Panc1 (cell line): Measurements from ENCODE around the gene USP12. TPM values are rescaled to one million over a fixed set of nuclear protein-coding genes. Genes with fewer than 3 reads are reported as not detected.

ENCODE experiments used
- ATAC-seq: fragments of 200-7000 bp; cut with Tn5 transposase; 2 replicates; pipeline ENCODE4 v1.9.1; 2020; ENCODE audit warnings: mild to moderate bottlenecking, moderate library complexity
- BruUV-seq: library from RNA; stranded (reverse); fragments of 400-500 nt; replicated peaks from 2 replicates; lab custom pipeline; 2021; lab: Mats Ljungman, UMichigan
- CTCF ChIA-PET: fragments of 300-600 bp; sonication (Branson Sonifier 250); formaldehyde crosslinking; loops from one replicate; lab custom pipeline; 2022; ENCODE audit warnings: antibody characterized with exemption; lab: Charles Lee
- POLR2A ChIA-PET: fragments of 300-600 bp; sonication (Branson Sonifier 250); formaldehyde crosslinking; loops from one replicate; lab custom pipeline; 2022; ENCODE audit warnings: antibody characterized with exemption; lab: Charles Lee
- DNase-seq: peaks from one replicate; pipeline ENCODE4 v3.0.0-alpha.2; 2010; ENCODE audit warnings: low read depth, low spot score
- H3K27ac ChIP-seq: 2 replicates; pipeline ENCODE4 v1.5.1; 2011; ENCODE audit warnings: mild to moderate bottlenecking, low read length, inconsistent platforms
- H3K27me3 ChIP-seq: fragments of 200-500 bp; sonication (Bioruptor generic); 2 replicates; pipeline ENCODE4 v1.6.0; 2014; ENCODE audit warnings: low read length, inconsistent platforms; ENCODE audit not compliant: control insufficient read depth, insufficient read depth
- H3K36me3 ChIP-seq: fragments of 200-500 bp; sonication (Bioruptor generic); 2 replicates; pipeline ENCODE4 v1.5.1; 2014; ENCODE audit warnings: inconsistent platforms, mild to moderate bottlenecking, low read length, moderate library complexity; ENCODE audit not compliant: control insufficient read depth, insufficient read depth
- H3K4me1 ChIP-seq: 2 replicates; pipeline ENCODE4 v1.5.1; 2011; ENCODE audit warnings: inconsistent platforms, mild to moderate bottlenecking, low read length, moderate library complexity; ENCODE audit not compliant: control insufficient read depth, insufficient read depth
- H3K4me3 ChIP-seq, 2 experiments: 2 replicates each; pipeline ENCODE4 v1.5.1; 2011 to 2012; ENCODE audit warnings: low read depth in 2 of 2, low read length in 2 of 2, mild to moderate bottlenecking in 2 of 2, inconsistent platforms in 1 of 2, moderate library complexity in 1 of 2
- H3K9me3 ChIP-seq: fragments of 200-500 bp; sonication (Bioruptor generic); 2 replicates; pipeline ENCODE4 v1.5.1; 2014; ENCODE audit warnings: low read depth, mild to moderate bottlenecking, inconsistent platforms, low read length, moderate library complexity; ENCODE audit not compliant: control insufficient read depth, insufficient read depth
- POLR2AphosphoS5 ChIP-seq: IDR thresholded peaks from 2 replicates; pipeline ENCODE4 v1.6.1; 2012; ENCODE audit warnings: mild to moderate bottlenecking, low read depth, low read length, moderate library complexity
- SIN3A ChIP-seq: IDR thresholded peaks from 2 replicates; pipeline ENCODE4 v1.6.1; 2012; ENCODE audit warnings: low read depth, mild to moderate bottlenecking, low read length, moderate library complexity, borderline replicate concordance; ENCODE audit not compliant: insufficient read depth
- TCF7L2 ChIP-seq: IDR thresholded peaks from 2 replicates; pipeline ENCODE4 v1.6.1; 2011; ENCODE audit warnings: mild to moderate bottlenecking, low read depth, low read length, inconsistent platforms
- in situ Hi-C: cut with HindIII; loops from 2 replicates; pipeline ENCODE4 v1.10.0; 2016; ENCODE audit warnings: low sequenced_read_pairs, low pct_unique_long_range_greater_than_20kb
- intact Hi-C: fragments of 100-400 bp; cut with micrococcal nuclease; formaldehyde crosslinking; loops from one replicate; pipeline ENCODE4 v1.10.0; 2022; ENCODE audit not compliant: unreplicated experiment
- total RNA-seq: library from RNA; stranded (reverse); gene quantifications from one replicate; pipeline ENCODE4 v1.2.1, GENCODE V29; 2021; ENCODE audit not compliant: unreplicated experiment
- TF ChIP-seq, protein P1 (sequence below), 2 experiments: IDR thresholded peaks; 2 replicates each; pipeline ENCODE4 v1.6.1; 2011 to 2012; ENCODE audit warnings: low read depth in 2 of 2, control low read depth in 1 of 2, low read length in 1 of 2, mild to moderate bottlenecking in 1 of 2, moderate library complexity in 1 of 2; ENCODE audit not compliant: insufficient read depth in 1 of 2
- TF ChIP-seq, protein P2 (sequence below): fragments of 450-650 bp; IDR thresholded peaks from 2 replicates; pipeline ENCODE4 v1.5.1; 2017; ENCODE audit warnings: mild to moderate bottlenecking

Gene USP12
- total RNA-seq, 1 experiment from 2014 or later, result 82.0 TPM

GRCh38 chr13:27151798-27152599 lies 19.6 kb downstream of the USP12 start:
- in situ Hi-C loops (no loop called here), intact Hi-C loops (no loop called here)
- ATAC-seq, result no peak
- H3K4me1 ChIP-seq, result peaks cover 31% of the 10 kb centered on the region
- no TSS peak for BruUV-seq
- H3K27me3 ChIP-seq, result no peaks in the 10 kb centered on the region
- H3K9me3 ChIP-seq, result no peaks in the 10 kb centered on the region
- TF ChIP-seq, protein P1, sequence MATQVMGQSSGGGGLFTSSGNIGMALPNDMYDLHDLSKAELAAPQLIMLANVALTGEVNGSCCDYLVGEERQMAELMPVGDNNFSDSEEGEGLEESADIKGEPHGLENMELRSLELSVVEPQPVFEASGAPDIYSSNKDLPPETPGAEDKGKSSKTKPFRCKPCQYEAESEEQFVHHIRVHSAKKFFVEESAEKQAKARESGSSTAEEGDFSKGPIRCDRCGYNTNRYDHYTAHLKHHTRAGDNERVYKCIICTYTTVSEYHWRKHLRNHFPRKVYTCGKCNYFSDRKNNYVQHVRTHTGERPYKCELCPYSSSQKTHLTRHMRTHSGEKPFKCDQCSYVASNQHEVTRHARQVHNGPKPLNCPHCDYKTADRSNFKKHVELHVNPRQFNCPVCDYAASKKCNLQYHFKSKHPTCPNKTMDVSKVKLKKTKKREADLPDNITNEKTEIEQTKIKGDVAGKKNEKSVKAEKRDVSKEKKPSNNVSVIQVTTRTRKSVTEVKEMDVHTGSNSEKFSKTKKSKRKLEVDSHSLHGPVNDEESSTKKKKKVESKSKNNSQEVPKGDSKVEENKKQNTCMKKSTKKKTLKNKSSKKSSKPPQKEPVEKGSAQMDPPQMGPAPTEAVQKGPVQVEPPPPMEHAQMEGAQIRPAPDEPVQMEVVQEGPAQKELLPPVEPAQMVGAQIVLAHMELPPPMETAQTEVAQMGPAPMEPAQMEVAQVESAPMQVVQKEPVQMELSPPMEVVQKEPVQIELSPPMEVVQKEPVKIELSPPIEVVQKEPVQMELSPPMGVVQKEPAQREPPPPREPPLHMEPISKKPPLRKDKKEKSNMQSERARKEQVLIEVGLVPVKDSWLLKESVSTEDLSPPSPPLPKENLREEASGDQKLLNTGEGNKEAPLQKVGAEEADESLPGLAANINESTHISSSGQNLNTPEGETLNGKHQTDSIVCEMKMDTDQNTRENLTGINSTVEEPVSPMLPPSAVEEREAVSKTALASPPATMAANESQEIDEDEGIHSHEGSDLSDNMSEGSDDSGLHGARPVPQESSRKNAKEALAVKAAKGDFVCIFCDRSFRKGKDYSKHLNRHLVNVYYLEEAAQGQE (IDR thresholded peaks at IDR 0.05; ENCODE audit: insufficient read depth in 1 of 2, low read depth in 2 of 2, low read length in 1 of 2), result no peak
- no peak for TF ChIP-seq POLR2AphosphoS5
- TF ChIP-seq SIN3A, result no peak
- TF ChIP-seq, protein P2, sequence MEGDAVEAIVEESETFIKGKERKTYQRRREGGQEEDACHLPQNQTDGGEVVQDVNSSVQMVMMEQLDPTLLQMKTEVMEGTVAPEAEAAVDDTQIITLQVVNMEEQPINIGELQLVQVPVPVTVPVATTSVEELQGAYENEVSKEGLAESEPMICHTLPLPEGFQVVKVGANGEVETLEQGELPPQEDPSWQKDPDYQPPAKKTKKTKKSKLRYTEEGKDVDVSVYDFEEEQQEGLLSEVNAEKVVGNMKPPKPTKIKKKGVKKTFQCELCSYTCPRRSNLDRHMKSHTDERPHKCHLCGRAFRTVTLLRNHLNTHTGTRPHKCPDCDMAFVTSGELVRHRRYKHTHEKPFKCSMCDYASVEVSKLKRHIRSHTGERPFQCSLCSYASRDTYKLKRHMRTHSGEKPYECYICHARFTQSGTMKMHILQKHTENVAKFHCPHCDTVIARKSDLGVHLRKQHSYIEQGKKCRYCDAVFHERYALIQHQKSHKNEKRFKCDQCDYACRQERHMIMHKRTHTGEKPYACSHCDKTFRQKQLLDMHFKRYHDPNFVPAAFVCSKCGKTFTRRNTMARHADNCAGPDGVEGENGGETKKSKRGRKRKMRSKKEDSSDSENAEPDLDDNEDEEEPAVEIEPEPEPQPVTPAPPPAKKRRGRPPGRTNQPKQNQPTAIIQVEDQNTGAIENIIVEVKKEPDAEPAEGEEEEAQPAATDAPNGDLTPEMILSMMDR, result no peak
- no peak for TF ChIP-seq TCF7L2
- CTCF ChIA-PET, result no interaction called here
- DNase-seq, result no peak
- H3K36me3 ChIP-seq, result no peaks in the 10 kb centered on the region
- POLR2A ChIA-PET, result no interaction called here
- no peak overlapping the region for H3K4me3 ChIP-seq
- no peak overlapping the region for H3K27ac ChIP-seq

GRCh38 chr13:27149702-27150101 lies 21.9 kb downstream of the USP12 start:
- H3K27ac ChIP-seq, result no peak overlapping the region
- ATAC-seq, result peak; percentile 66; the same call in 1 of the 2 replicates
- TF ChIP-seq, protein P1 (IDR thresholded peaks at IDR 0.05; ENCODE audit: insufficient read depth in 1 of 2, low read depth in 2 of 2, low read length in 1 of 2), result no peak
- TF ChIP-seq SIN3A, result no peak
- no peak for TF ChIP-seq TCF7L2
- TF ChIP-seq, protein P2, result no peak
- no peak for TF ChIP-seq POLR2AphosphoS5
- H3K4me3 ChIP-seq, result no peak overlapping the region
- in situ Hi-C loops, result no loop called here
- CTCF ChIA-PET, result no interaction called here
- H3K4me1 ChIP-seq, result peaks cover 47% of the 10 kb centered on the region
- intact Hi-C loops, result no loop called here
- BruUV-seq, result no TSS peak
- no peak for DNase-seq
- POLR2A ChIA-PET, result no interaction called here
- no peaks in the 10 kb centered on the region for H3K36me3 ChIP-seq
- H3K9me3 ChIP-seq, result no peaks in the 10 kb centered on the region
- H3K27me3 ChIP-seq, result no peaks in the 10 kb centered on the region
